Neural cell (in vitro differentiated cells): ENCODE measurements around the gene FILIP1L.

ENCODE experiments used
- RAD21 ChIP-seq: fragments of 450-650 bp; conservative IDR thresholded peaks from 2 replicates; pipeline ENCODE4 v1.6.1; 2014; ENCODE audit warnings: antibody characterized with exemption, mild to moderate bottlenecking, moderate library complexity
- TAF1 ChIP-seq: IDR thresholded peaks from 2 replicates; pipeline ENCODE4 v1.6.1; 2012; ENCODE audit warnings: low read depth
- TF ChIP-seq, protein P1 (sequence below): fragments of 450-650 bp; IDR thresholded peaks from 2 replicates; pipeline ENCODE4 v1.5.1; 2014; ENCODE audit warnings: antibody characterized with exemption, mild to moderate bottlenecking, moderate library complexity; ENCODE audit not compliant: poor library complexity, severe bottlenecking

DNA sequence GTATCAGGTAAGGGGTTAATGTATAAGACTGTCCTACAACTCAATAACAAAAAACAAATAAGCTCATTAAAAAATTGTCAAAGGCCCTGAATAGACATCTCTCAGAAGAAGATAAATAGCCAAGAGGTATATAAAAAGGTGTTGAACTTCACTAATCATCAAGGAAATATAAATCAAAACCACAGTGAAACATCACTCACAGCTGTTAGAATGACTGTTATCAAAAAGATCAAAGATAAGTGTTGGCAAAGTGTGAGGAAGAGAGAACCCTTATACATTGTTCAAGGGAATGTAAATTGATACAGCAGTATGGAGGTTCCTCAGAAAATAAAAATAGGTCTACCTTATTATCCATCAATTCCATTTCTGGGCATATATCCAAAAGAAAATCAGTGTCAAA, 95.5 kb downstream of the FILIP1L start:
- TF ChIP-seq TAF1: no peak
- TF ChIP-seq, protein P1, sequence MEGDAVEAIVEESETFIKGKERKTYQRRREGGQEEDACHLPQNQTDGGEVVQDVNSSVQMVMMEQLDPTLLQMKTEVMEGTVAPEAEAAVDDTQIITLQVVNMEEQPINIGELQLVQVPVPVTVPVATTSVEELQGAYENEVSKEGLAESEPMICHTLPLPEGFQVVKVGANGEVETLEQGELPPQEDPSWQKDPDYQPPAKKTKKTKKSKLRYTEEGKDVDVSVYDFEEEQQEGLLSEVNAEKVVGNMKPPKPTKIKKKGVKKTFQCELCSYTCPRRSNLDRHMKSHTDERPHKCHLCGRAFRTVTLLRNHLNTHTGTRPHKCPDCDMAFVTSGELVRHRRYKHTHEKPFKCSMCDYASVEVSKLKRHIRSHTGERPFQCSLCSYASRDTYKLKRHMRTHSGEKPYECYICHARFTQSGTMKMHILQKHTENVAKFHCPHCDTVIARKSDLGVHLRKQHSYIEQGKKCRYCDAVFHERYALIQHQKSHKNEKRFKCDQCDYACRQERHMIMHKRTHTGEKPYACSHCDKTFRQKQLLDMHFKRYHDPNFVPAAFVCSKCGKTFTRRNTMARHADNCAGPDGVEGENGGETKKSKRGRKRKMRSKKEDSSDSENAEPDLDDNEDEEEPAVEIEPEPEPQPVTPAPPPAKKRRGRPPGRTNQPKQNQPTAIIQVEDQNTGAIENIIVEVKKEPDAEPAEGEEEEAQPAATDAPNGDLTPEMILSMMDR: no peak
- no peak for TF ChIP-seq RAD21
